ENCODE measurements around the gene YRDC.

YRDC gene

GRCh38 chr1:37807555-37808368 lies at the start of gene YRDC, which contains the start of gene C1orf122:
Gene YRDC, minus strand, starts transcription at chr1:37808208. Its CDS starts 28 bp downstream, at chr1:37808180.
Gene C1orf122, plus strand, starts transcription at chr1:37807790. Its CDS starts 615 bp downstream, at chr1:37808405.
- in situ Hi-C loops (cut with HindIII; ENCODE audit: low sequenced_read_pairs), result no loop called here

GRCh38 chr1:37854406-37854805 lies 46.4 kb upstream of the YRDC start:
- in situ Hi-C loops (cut with HindIII; ENCODE audit: low sequenced_read_pairs), result no loop called here

- in situ Hi-C loops (cut with HindIII; ENCODE audit: low sequenced_read_pairs), result no loop called here
Observed at GRCh38 chr1:37853157-37853556, 45.1 kb upstream of the YRDC start.

- in situ Hi-C loops (cut with HindIII; ENCODE audit: low sequenced_read_pairs), result no loop called here
Observed at GRCh38 chr1:37851782-37852210, 43.8 kb upstream of the YRDC start.

GRCh38 chr1:37851262-37851661 lies 43.3 kb upstream of the YRDC start:
- in situ Hi-C loops (cut with HindIII; ENCODE audit: low sequenced_read_pairs), result no loop called here

GRCh38 chr1:37850352-37850955 lies 42.4 kb upstream of the YRDC start:
- in situ Hi-C loops (cut with HindIII; ENCODE audit: low sequenced_read_pairs), result no loop called here

- in situ Hi-C loops (cut with HindIII; ENCODE audit: low sequenced_read_pairs), result no loop called here
Observed at GRCh38 chr1:37849480-37849879, 41.5 kb upstream of the YRDC start.

- in situ Hi-C loops (cut with HindIII; ENCODE audit: low sequenced_read_pairs), result no loop called here
Observed at GRCh38 chr1:37846647-37847339, 38.8 kb upstream of the YRDC start.

GRCh38 chr1:37845786-37846185 lies 37.8 kb upstream of the YRDC start:
- in situ Hi-C loops (cut with HindIII; ENCODE audit: low sequenced_read_pairs), result no loop called here

- in situ Hi-C loops (cut with HindIII; ENCODE audit: low sequenced_read_pairs), result no loop called here
Observed at GRCh38 chr1:37845049-37845646, 37.1 kb upstream of the YRDC start.

GRCh38 chr1:37844536-37844935 lies 36.5 kb upstream of the YRDC start:
- in situ Hi-C loops (cut with HindIII; ENCODE audit: low sequenced_read_pairs), result no loop called here

- in situ Hi-C loops (cut with HindIII; ENCODE audit: low sequenced_read_pairs), result no loop called here
Observed at GRCh38 chr1:37841652-37842051, 33.6 kb upstream of the YRDC start.

GRCh38 chr1:37840711-37841110 lies 32.7 kb upstream of the YRDC start:
- in situ Hi-C loops (cut with HindIII; ENCODE audit: low sequenced_read_pairs), result no loop called here

GRCh38 chr1:37839676-37840075 lies 31.7 kb upstream of the YRDC start:
- in situ Hi-C loops (cut with HindIII; ENCODE audit: low sequenced_read_pairs), result no loop called here

- in situ Hi-C loops (cut with HindIII; ENCODE audit: low sequenced_read_pairs), result no loop called here
Observed at GRCh38 chr1:37836788-37837187, 28.8 kb upstream of the YRDC start.

- in situ Hi-C loops (cut with HindIII; ENCODE audit: low sequenced_read_pairs), result no loop called here
Observed at GRCh38 chr1:37831809-37832208, 23.8 kb upstream of the YRDC start.

- in situ Hi-C loops (cut with HindIII; ENCODE audit: low sequenced_read_pairs), result no loop called here
Observed at GRCh38 chr1:37831109-37831508, 23.1 kb upstream of the YRDC start.

- in situ Hi-C loops (cut with HindIII; ENCODE audit: low sequenced_read_pairs), result no loop called here
Observed at GRCh38 chr1:37828410-37829074, 20.5 kb upstream of the YRDC start.

GRCh38 chr1:37825506-37825905 lies 17.5 kb upstream of the YRDC start:
- in situ Hi-C loops (cut with HindIII; ENCODE audit: low sequenced_read_pairs), result no loop called here

- in situ Hi-C loops (cut with HindIII; ENCODE audit: low sequenced_read_pairs), result no loop called here
Observed at GRCh38 chr1:37824001-37824400, 16.0 kb upstream of the YRDC start.

Data from endothelial cell of hepatic sinusoid (primary cell).